HG02870 (cell line): Measurements from ENCODE around the gene FER1L5.

Experiments used
- ATAC-seq: cut with Tn5 transposase; IDR thresholded peaks from one replicate; pipeline ENCODE4 v1.9.1; 2021; ENCODE audit warnings: mild to moderate bottlenecking, moderate library complexity; ENCODE audit not compliant: unreplicated experiment

Gene FER1L5

GRCh38 chr2:96739076-96739632 lies 96.6 kb downstream of the FER1L5 start:
- ATAC-seq = no peak

- ATAC-seq = peak; percentile 99
These were observed 97.3 kb downstream of the FER1L5 start, which contains the start of gene LMAN2L for GRCh38 chr2:96739633-96740428. TSS of gene LMAN2L (minus strand) at chr2:96740064. CDS start at chr2:96740040, 24 bp downstream.

- no peak for ATAC-seq
These were observed 104.6 kb downstream of the FER1L5 start for GRCh38 chr2:96747061-96747617.

GRCh38 chr2:96751800-96752199 lies 109.2 kb downstream of the FER1L5 start:
- ATAC-seq = no peak

GRCh38 chr2:96753661-96754282 lies 111.2 kb downstream of the FER1L5 start:
- no peak for ATAC-seq

GRCh38 chr2:96754317-96754716 lies 111.8 kb downstream of the FER1L5 start:
- no peak for ATAC-seq
